Endothelial cell of umbilical vein (primary cell): Measurements from ENCODE around the gene NRG3. TPM values are rescaled to one million over a fixed set of nuclear protein-coding genes. Genes with fewer than 3 reads are reported as not detected.

ENCODE experiments used
- BruUV-seq: library from RNA; stranded (reverse); fragments of 400-500 nt; replicated peaks from 2 replicates; lab custom pipeline; 2021; lab: Mats Ljungman, UMichigan
- CTCF ChIA-PET: fragments of 300-600, 350-600 bp; sonication (Branson Sonifier 250); formaldehyde crosslinking; loops from one replicate; lab custom pipeline; 2021; ENCODE audit warnings: antibody characterized with exemption, inconsistent platforms; lab: Charles Lee
- POLR2A ChIA-PET: fragments of 300-600, 350-600 bp; sonication (Branson Sonifier 250); formaldehyde crosslinking; loops from one replicate; lab custom pipeline; 2021; ENCODE audit warnings: antibody characterized with exemption, inconsistent platforms; lab: Charles Lee
- DNase-seq: peaks from one replicate; pipeline ENCODE4 v3.0.0-alpha.2; 2011; ENCODE audit warnings: low read depth, low spot score
- FAIRE-seq: peaks from 2 replicates; lab custom pipeline; 2011; peaks lifted over from hg19 to GRCh38; lab: Jason Lieb, UNC
- H2AFZ ChIP-seq: 2 replicates; pipeline ENCODE4 v1.6.0; 2012; ENCODE audit warnings: low read depth, low read length, control low read depth, inconsistent platforms
- H3K27ac ChIP-seq: 2 replicates; pipeline ENCODE4 v1.5.1; 2011; ENCODE audit warnings: low read depth, mild to moderate bottlenecking, control low read depth, low read length, moderate library complexity; ENCODE audit not compliant: insufficient read depth
- H3K27me3 ChIP-seq, 2 experiments: 2 replicates each; pipeline versions ENCODE4 v1.6.0 to v1.6.1; 2011; ENCODE audit warnings: low read length in 2 of 2, mixed read lengths in 1 of 2; ENCODE audit not compliant: control insufficient read depth in 2 of 2, insufficient read depth in 2 of 2
- H3K36me3 ChIP-seq, 2 experiments: 2 replicates in 1 of 2; 3 replicates in 1 of 2; pipeline ENCODE4 v1.5.1; 2011; ENCODE audit warnings: low read length in 2 of 2, mild to moderate bottlenecking in 1 of 2, moderate library complexity in 1 of 2; ENCODE audit not compliant: control insufficient read depth in 2 of 2, insufficient read depth in 2 of 2; ENCODE audit errors: extremely low read depth in 1 of 2
- H3K4me1 ChIP-seq: 3 replicates; pipeline ENCODE4 v1.5.1; 2011; ENCODE audit warnings: mild to moderate bottlenecking, low read length; ENCODE audit not compliant: control insufficient read depth, insufficient read depth; ENCODE audit errors: extremely low read depth
- H3K4me2 ChIP-seq: 2 replicates; pipeline ENCODE4 v1.6.1; 2011; ENCODE audit warnings: low read length, control low read depth, mixed read lengths; ENCODE audit not compliant: insufficient read depth
- H3K4me3 ChIP-seq, 3 experiments: fragments of 200-600 bp in 1 of 3; sonication (generic), shearing (Covaris generic) in 1 of 3; replicated peaks in 1 of 3; 2 replicates each; pipeline ENCODE4 v1.5.1; 2011 to 2016; ENCODE audit warnings: control low read depth in 3 of 3, low read length in 3 of 3, mild to moderate bottlenecking in 2 of 3, inconsistent platforms in 1 of 3, low read depth in 1 of 3, moderate library complexity in 1 of 3; ENCODE audit not compliant: insufficient read depth in 1 of 3
- H3K79me2 ChIP-seq: 2 replicates; pipeline ENCODE4 v1.6.0; 2012; ENCODE audit warnings: low read length, inconsistent platforms; ENCODE audit not compliant: control insufficient read depth, insufficient read depth
- H3K9ac ChIP-seq: replicated peaks from 2 replicates; pipeline ENCODE3; 2011; ENCODE audit warnings: low read length, control low read depth; ENCODE audit not compliant: insufficient read depth; ENCODE audit errors: extremely low read depth
- H3K9me1 ChIP-seq: replicated peaks from 3 replicates; pipeline ENCODE4 v1.6.0; 2011; ENCODE audit warnings: mild to moderate bottlenecking, low read length; ENCODE audit not compliant: control insufficient read depth, insufficient read depth; ENCODE audit errors: extremely low read depth
- H3K9me3 ChIP-seq: replicated peaks from 2 replicates; pipeline ENCODE4 v1.5.1; 2012; ENCODE audit warnings: low read length, inconsistent platforms; ENCODE audit not compliant: control insufficient read depth, insufficient read depth
- H4K20me1 ChIP-seq: replicated peaks from 2 replicates; pipeline ENCODE3; 2011; ENCODE audit warnings: mild to moderate bottlenecking, low read length; ENCODE audit not compliant: control insufficient read depth, insufficient read depth; ENCODE audit errors: extremely low read depth
- EZH2 ChIP-seq: IDR thresholded peaks from 2 replicates; pipeline ENCODE4 v1.6.1; 2012; ENCODE audit warnings: borderline replicate concordance, low read depth, mild to moderate bottlenecking, moderate library complexity, low read length, inconsistent platforms; ENCODE audit not compliant: severe bottlenecking
- FOS ChIP-seq: IDR thresholded peaks from 2 replicates; pipeline ENCODE4 v1.6.1; 2011; ENCODE audit warnings: mild to moderate bottlenecking, low read length, moderate library complexity, borderline replicate concordance; ENCODE audit not compliant: insufficient read depth
- GATA2 ChIP-seq: IDR thresholded peaks from 2 replicates; pipeline ENCODE4 v1.7.0; 2011; ENCODE audit warnings: low read depth, mild to moderate bottlenecking, moderate library complexity, mixed read lengths, low read length; ENCODE audit not compliant: insufficient read length, insufficient read depth
- JUN ChIP-seq: IDR thresholded peaks from 2 replicates; pipeline ENCODE4 v1.6.1; 2011; ENCODE audit warnings: borderline replicate concordance, low read depth; ENCODE audit not compliant: insufficient read length, insufficient read depth
- MAX ChIP-seq: IDR thresholded peaks from 2 replicates; pipeline ENCODE4 v1.6.1; 2011; ENCODE audit not compliant: insufficient read depth, insufficient read length
- MYC ChIP-seq: IDR thresholded peaks from one replicate; pipeline ENCODE4 v1.6.1; 2011; ENCODE audit warnings: mild to moderate bottlenecking, low read depth, low read length
- POLR2A ChIP-seq: IDR thresholded peaks from 2 replicates; pipeline ENCODE4 v1.6.1; 2012; ENCODE audit warnings: low read depth, mild to moderate bottlenecking, control low read depth, low read length
- POLR2AphosphoS5 ChIP-seq: IDR thresholded peaks from 2 replicates; pipeline ENCODE4 v1.6.1; 2012; ENCODE audit warnings: low read depth, mild to moderate bottlenecking, control low read depth, low read length, moderate library complexity; ENCODE audit not compliant: insufficient read depth
- dilution Hi-C: fragments of 300-500 bp; cut with MboI; formaldehyde crosslinking; loops from one replicate; pipeline ENCODE4 v1.15.0; 2019; ENCODE audit warnings: low sequenced_read_pairs; ENCODE audit not compliant: extremely low pct_ligation_motif_present
- intact Hi-C: fragments of 100-400 bp; cut with micrococcal nuclease; formaldehyde crosslinking; loops from one replicate; pipeline ENCODE4 v1.10.0; 2022
- polyA plus RNA-seq, 4 experiments: library from polyadenylated mRNA; depleted of rRNA in 3 of 4; stranded (reverse) in 3 of 4; unstranded in 1 of 4; fragments of >200 nt; gene quantifications; 2 replicates each; pipeline versions ENCODE4 v1.2.1 to v1.2.3, GENCODE V29; 2011 to 2012; ENCODE audit warnings: missing spikeins in 1 of 4
- total RNA-seq: library from RNA; stranded (reverse); gene quantifications from 2 replicates; pipeline ENCODE4 v1.2.3, GENCODE V29; 2021
- TF ChIP-seq, protein P1 (sequence below), 2 donors: IDR thresholded peaks; 1 replicate in 1 of 2; 2 replicates in 1 of 2; pipeline ENCODE4 v1.5.1; 2011; ENCODE audit warnings: low read length in 2 of 2, mild to moderate bottlenecking in 2 of 2, moderate library complexity in 2 of 2, control low read depth in 1 of 2, inconsistent platforms in 1 of 2, low read depth in 1 of 2; ENCODE audit not compliant: insufficient read depth in 1 of 2; ENCODE audit errors: extremely low read depth in 1 of 2

Gene NRG3
- total and polyA plus RNA-seq, 2 donors (not counting 3 experiments of a cell fraction or from before 2014, with no cell fraction given): 1.9 to 3.9 TPM

GRCh38 chr10:81884856-81885255 is 9.9 kb downstream of the NRG3 start:
- FAIRE-seq: no peak
- no peaks in the 10 kb centered on the region for H3K36me3 ChIP-seq

More at GRCh38 chr10:81884856-81885255, 9.9 kb downstream of the NRG3 start:
- Histone ChIP-seq H3K4me2 (no peak overlapping the region), H3K79me2 (no peaks in the 10 kb centered on the region), H3K27ac (no peak overlapping the region), H3K4me3 (no peak overlapping the region), H3K9ac (no peak overlapping the region), H3K4me1 (no peaks in the 10 kb centered on the region), H3K9me1 (no peaks in the 10 kb centered on the region), H3K27me3 (no peaks in the 10 kb centered on the region), H2AFZ (no peak overlapping the region), H4K20me1 (no peaks in the 10 kb centered on the region), H3K9me3 (no peaks in the 10 kb centered on the region)
- no peak for DNase-seq
- dilution Hi-C loops (no loop called here), intact Hi-C loops (no loop called here)
- BruUV-seq: no TSS peak
- TF ChIP-seq MAX: no peak
- no peak for TF ChIP-seq JUN
- no peak for TF ChIP-seq POLR2AphosphoS5
- TF ChIP-seq GATA2: no peak
- TF ChIP-seq, protein P1, sequence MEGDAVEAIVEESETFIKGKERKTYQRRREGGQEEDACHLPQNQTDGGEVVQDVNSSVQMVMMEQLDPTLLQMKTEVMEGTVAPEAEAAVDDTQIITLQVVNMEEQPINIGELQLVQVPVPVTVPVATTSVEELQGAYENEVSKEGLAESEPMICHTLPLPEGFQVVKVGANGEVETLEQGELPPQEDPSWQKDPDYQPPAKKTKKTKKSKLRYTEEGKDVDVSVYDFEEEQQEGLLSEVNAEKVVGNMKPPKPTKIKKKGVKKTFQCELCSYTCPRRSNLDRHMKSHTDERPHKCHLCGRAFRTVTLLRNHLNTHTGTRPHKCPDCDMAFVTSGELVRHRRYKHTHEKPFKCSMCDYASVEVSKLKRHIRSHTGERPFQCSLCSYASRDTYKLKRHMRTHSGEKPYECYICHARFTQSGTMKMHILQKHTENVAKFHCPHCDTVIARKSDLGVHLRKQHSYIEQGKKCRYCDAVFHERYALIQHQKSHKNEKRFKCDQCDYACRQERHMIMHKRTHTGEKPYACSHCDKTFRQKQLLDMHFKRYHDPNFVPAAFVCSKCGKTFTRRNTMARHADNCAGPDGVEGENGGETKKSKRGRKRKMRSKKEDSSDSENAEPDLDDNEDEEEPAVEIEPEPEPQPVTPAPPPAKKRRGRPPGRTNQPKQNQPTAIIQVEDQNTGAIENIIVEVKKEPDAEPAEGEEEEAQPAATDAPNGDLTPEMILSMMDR (IDR thresholded peaks at IDR 0.05; ENCODE audit: extremely low read depth in 1 of 2, insufficient read depth in 1 of 2, low read depth in 1 of 2, low read length in 2 of 2): no peak
- no peak for TF ChIP-seq POLR2A
- no peak for TF ChIP-seq MYC
- TF ChIP-seq EZH2: no peak
- TF ChIP-seq FOS: no peak
- POLR2A ChIA-PET: no interaction called here
- CTCF ChIA-PET: no interaction called here
